Endodermal cell (in vitro differentiated cells): ENCODE results near the gene BAIAP2. TPM values are rescaled to one million over a fixed set of nuclear protein-coding genes. Genes with fewer than 3 reads are reported as not detected.
A peak's percentile ranks its signal among the peaks of the same experiment; 100 is the strongest.
"Not testable (repeated sequence)": the region's sequence is repeated elsewhere in the genome, so short reads cannot be mapped to it uniquely, and the experiment has no call there.

Experiments used
- DNase-seq: peaks from one replicate; pipeline ENCODE4 v3.0.0-alpha.2; 2017
- H3K27ac ChIP-seq: 2 replicates; pipeline ENCODE4 v1.5.1; 2013; ENCODE audit warnings: mild to moderate bottlenecking, low read depth, low read length, moderate library complexity
- H3K27me3 ChIP-seq: 2 replicates; pipeline ENCODE4 v1.6.1; 2013; ENCODE audit warnings: mild to moderate bottlenecking, low read length, moderate library complexity; ENCODE audit not compliant: insufficient read depth, control insufficient read depth, poor library complexity, severe bottlenecking
- H3K36me3 ChIP-seq: 2 replicates; pipeline ENCODE4 v1.7.0; 2013; ENCODE audit warnings: mild to moderate bottlenecking, low read length, moderate library complexity; ENCODE audit not compliant: control insufficient read depth, insufficient read depth
- H3K4me1 ChIP-seq: one replicate; pipeline ENCODE4 v1.7.0; 2013; ENCODE audit warnings: low read length; ENCODE audit not compliant: control insufficient read depth, insufficient read depth
- H3K4me3 ChIP-seq: 2 replicates; pipeline ENCODE4 v1.5.1; 2013; ENCODE audit warnings: mild to moderate bottlenecking, low read length, moderate library complexity
- H3K9ac ChIP-seq: 2 replicates; pipeline ENCODE4 v1.6.1; 2013; ENCODE audit warnings: mild to moderate bottlenecking, low read length, moderate library complexity; ENCODE audit not compliant: poor library complexity, severe bottlenecking; ENCODE audit errors: extremely low read depth
- H3K9me3 ChIP-seq: 2 replicates; pipeline ENCODE4 v1.6.1; 2013; ENCODE audit warnings: mild to moderate bottlenecking, low read length, moderate library complexity; ENCODE audit not compliant: control insufficient read depth
- H3K27ac Mint-ChIP-seq: 2 replicates; pipeline ENCODE4 v1.8.0; 2020; ENCODE audit warnings: mixed read lengths
- H3K27me3 Mint-ChIP-seq: 2 replicates; pipeline ENCODE4 v1.8.0; 2021; ENCODE audit warnings: mild to moderate bottlenecking, mixed read lengths; ENCODE audit not compliant: insufficient read depth
- H3K36me3 Mint-ChIP-seq: 2 replicates; pipeline ENCODE4 v1.8.0; 2020; ENCODE audit warnings: low read depth, mixed read lengths
- H3K4me1 Mint-ChIP-seq: 2 replicates; pipeline ENCODE4 v1.8.0; 2020; ENCODE audit warnings: mixed read lengths
- H3K4me3 Mint-ChIP-seq: 2 replicates; pipeline ENCODE4 v1.8.0; 2020; ENCODE audit warnings: mild to moderate bottlenecking, moderate library complexity, mixed read lengths
- H3K9me3 Mint-ChIP-seq: 2 replicates; pipeline ENCODE4 v1.8.0; 2020; ENCODE audit warnings: mild to moderate bottlenecking, mixed read lengths
- CTCF ChIP-seq: fragments of 200-600 bp; sonication (generic); conservative IDR thresholded peaks from 2 replicates; pipeline ENCODE4 v1.5.0; 2021; ENCODE audit warnings: antibody characterized with exemption, mild to moderate bottlenecking
- WGBS, 2 experiments: methylation state at CpG; one replicate each; pipeline versions ENCODE4 v1.1.5 to v1.1.7; 2013; ENCODE audit warnings: missing lambda C conversion rate in 2 of 2, mixed read lengths in 1 of 2; ENCODE audit not compliant: insufficient coverage in 1 of 2, insufficient read length in 1 of 2; 5-methylcytosine and 5-hydroxymethylcytosine counted together
- total RNA-seq, 2 donors: library from RNA; stranded (reverse); fragmentation: NEBNext Ultra II Directional in 1 of 2; extraction: Animal tissue kit (Norgen Biotek cat#: 25700) in 1 of 2; gene quantifications; 2 replicates in 1 of 2; 3 replicates in 1 of 2; pipeline ENCODE4 v1.2.1, GENCODE V29; 2021

The BAIAP2 gene
- total RNA-seq, 2 donors from 2014 or later: 24.9 to 32.7 TPM

DNA sequence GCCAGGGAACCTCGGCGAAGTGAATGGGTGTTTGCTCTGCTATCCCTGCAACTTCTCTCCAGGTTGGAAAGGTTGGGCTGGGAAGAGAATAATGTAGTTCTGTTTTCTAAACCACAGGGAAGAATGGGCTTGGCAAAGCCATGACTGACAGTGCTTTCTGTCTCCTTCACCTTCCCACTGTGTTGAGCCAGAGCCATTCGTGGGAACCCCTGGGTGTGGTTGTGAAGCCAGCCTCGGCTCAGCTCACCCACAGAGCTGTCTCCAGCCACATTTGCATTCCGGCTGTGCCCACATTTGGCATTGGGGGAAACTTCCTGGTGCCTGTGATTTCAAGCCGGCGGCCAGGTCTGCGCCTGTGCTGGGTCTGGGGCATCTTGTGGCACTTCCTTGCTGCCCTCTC is 39.9 kb downstream of the BAIAP2 start:
- Histone ChIP-seq H3K9me3 (no peaks in the 10 kb centered on the region), H3K27ac (peak overlapping the region; percentile 5), H3K36me3 (no peaks in the 10 kb centered on the region), H3K4me3 (no peak overlapping the region), H3K9ac (no peak overlapping the region), H3K4me1 (no peaks in the 10 kb centered on the region), H3K27me3 (no peaks in the 10 kb centered on the region)
- Mint-ChIP-seq H3K4me3 (no peak overlapping the region), H3K36me3 (peaks cover 3% of the 10 kb centered on the region), H3K27ac (no peak overlapping the region), H3K9me3 (no peaks in the 10 kb centered on the region), H3K27me3 (no peaks in the 10 kb centered on the region), H3K4me1 (no peaks in the 10 kb centered on the region)
- DNase-seq: no peak
- TF ChIP-seq CTCF: no peak
- 74 to 82% methylated on average over 8 of the region's 8 CpGs for WGBS, 2 experiments

GRCh38 chr17:81075307-81075706 is 40.4 kb downstream of the BAIAP2 start:
- DNase-seq: no peak
- Mint-ChIP-seq H3K27ac (no peak overlapping the region), H3K36me3 (peaks cover 3% of the 10 kb centered on the region), H3K4me3 (no peak overlapping the region), H3K4me1 (no peaks in the 10 kb centered on the region), H3K9me3 (no peaks in the 10 kb centered on the region), H3K27me3 (no peaks in the 10 kb centered on the region)
- H3K9ac ChIP-seq: no peak overlapping the region
- H3K27ac ChIP-seq: peak overlapping the region; percentile 5
- 91 to 93% methylated on average over 15 to 17 of the region's 17 CpGs for WGBS, 2 experiments
- no peak for TF ChIP-seq CTCF
- no peaks in the 10 kb centered on the region for H3K9me3 ChIP-seq
- H3K36me3 ChIP-seq: no peaks in the 10 kb centered on the region
- no peaks in the 10 kb centered on the region for H3K27me3 ChIP-seq
- H3K4me3 ChIP-seq: no peak overlapping the region
- no peaks in the 10 kb centered on the region for H3K4me1 ChIP-seq

DNA sequence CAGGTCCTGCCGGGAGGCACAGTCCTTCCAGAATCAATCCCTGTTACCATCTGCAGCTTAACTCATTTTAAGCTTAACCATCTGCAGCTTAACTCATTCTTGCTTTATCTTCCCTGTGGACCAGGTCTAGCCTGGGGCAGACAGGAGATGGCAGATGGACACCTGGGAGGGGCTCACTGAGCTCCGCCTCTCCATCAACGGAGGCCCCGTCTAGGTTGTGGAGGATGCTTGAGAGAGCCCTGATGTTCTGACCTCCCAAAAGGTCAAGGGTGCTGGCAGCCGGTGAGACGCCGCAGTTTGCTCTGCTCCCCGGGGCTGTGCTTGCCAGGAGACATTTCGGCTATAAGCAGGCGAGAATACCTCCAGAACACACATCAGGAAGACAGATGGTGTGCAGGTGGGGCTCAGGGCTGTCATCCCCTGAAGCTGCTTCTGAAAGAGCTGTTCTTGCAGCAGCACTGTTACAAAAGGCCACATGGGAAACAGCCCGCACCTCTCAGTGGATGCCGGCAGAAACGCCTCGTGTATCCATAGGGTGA is 41.3 kb downstream of the BAIAP2 start:
- H3K27ac ChIP-seq: peak overlapping the region; percentile 5
- H3K27me3 ChIP-seq: no peaks in the 10 kb centered on the region
- WGBS, 2 experiments: 84 to 87% methylated on average over 5 to 14 of the region's 14 CpGs
- no peaks in the 10 kb centered on the region for H3K36me3 ChIP-seq
- H3K4me1 ChIP-seq: no peaks in the 10 kb centered on the region
- no peaks in the 10 kb centered on the region for H3K9me3 Mint-ChIP-seq
- TF ChIP-seq CTCF: no peak
- H3K4me3 ChIP-seq: no peak overlapping the region
- peaks cover 3% of the 10 kb centered on the region for H3K36me3 Mint-ChIP-seq
- H3K9ac ChIP-seq: no peak overlapping the region
- no peak overlapping the region for H3K4me3 Mint-ChIP-seq
- no peaks in the 10 kb centered on the region for H3K27me3 Mint-ChIP-seq
- no peaks in the 10 kb centered on the region for H3K4me1 Mint-ChIP-seq
- H3K9me3 ChIP-seq: no peaks in the 10 kb centered on the region
- no peak overlapping the region for H3K27ac Mint-ChIP-seq
- DNase-seq: no peak

DNA sequence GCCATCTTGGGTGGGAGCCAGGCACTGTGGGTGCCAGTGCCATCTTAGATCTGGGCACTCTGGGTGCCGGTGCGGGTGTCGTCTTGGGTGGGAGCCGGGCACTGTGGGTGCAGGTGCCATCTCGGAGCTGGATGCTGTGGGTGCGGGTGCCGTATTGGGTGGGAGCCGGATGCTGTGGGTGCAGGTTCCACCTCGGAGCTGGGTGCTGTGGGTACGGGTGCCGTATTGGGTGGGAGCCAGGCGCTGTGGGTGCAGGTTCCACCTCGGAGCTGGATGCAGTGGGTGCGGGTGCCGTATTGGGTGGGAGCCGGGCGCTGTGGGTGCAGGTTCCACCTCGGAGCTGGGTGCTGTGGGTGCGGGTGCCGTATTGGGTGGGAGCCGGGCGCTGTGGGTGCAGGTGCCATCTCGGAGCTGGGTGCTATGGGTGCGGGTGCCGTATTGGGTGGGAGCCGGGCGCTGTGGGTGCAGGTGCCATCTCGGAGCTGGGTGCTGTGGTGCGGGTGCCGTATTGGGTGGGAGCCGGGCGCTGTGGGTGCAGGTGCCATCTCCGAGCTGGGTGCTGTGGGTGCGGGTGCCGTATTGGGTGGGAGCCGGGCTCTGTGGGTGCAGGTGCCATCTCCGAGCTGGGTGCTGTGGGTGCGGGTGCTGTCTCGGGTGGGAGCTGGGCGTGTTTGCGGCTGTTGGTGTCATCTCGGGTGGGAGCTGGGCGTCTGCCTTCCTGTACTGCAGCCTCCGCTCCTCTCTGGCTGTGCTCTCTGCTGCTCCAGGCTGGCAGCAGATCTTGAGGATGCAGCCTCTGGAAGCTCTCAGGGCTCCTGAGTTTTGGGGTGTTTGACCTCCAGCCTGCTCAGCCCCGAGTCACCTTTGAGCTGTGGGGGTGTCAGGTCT is 43.3 kb downstream of the BAIAP2 start:
- not testable (repeated sequence) for H3K9me3 Mint-ChIP-seq, H3K27ac ChIP-seq, H3K4me1 Mint-ChIP-seq, H3K27me3 ChIP-seq, H3K4me3 ChIP-seq, H3K4me1 ChIP-seq, H3K36me3 Mint-ChIP-seq, H3K27me3 Mint-ChIP-seq, H3K9ac ChIP-seq, H3K9me3 ChIP-seq, H3K4me3 Mint-ChIP-seq, H3K36me3 ChIP-seq, DNase-seq, H3K27ac Mint-ChIP-seq
- 91 to 95% methylated on average over 28 to 45 of the region's 45 CpGs for WGBS, 2 experiments
